HepG2 (cell line): Measurements from ENCODE around the gene HIRA. TPM values are rescaled to one million over a fixed set of nuclear protein-coding genes. Genes with fewer than 3 reads are reported as not detected.

Source experiments
- AGO2 ChIP-seq: fragments of 200-400 bp; formaldehyde crosslinking; optimal IDR thresholded peaks from 2 replicates; pipeline ENCODE3; 2017; ENCODE audit warnings: mild to moderate bottlenecking, low read depth, low read length, moderate library complexity
- ESRRA ChIP-seq: sonication (generic); formaldehyde crosslinking; IDR thresholded peaks from 2 replicates; pipeline ENCODE4 v1.5.1; 2020; ENCODE audit warnings: mild to moderate bottlenecking, low read depth, missing genetic modification reagents
- KLF9 ChIP-seq: IDR thresholded peaks from 2 replicates; pipeline ENCODE4 v1.6.1; 2016; ENCODE audit warnings: low read depth
- MEF2D ChIP-seq: sonication (generic); formaldehyde crosslinking; IDR thresholded peaks from 2 replicates; pipeline ENCODE4 v1.5.1; 2020; ENCODE audit warnings: mild to moderate bottlenecking, missing genetic modification reagents
- REL ChIP-seq: sonication (generic); formaldehyde crosslinking; conservative IDR thresholded peaks from 2 replicates; pipeline ENCODE4 v1.8.0; 2022; ENCODE audit warnings: mild to moderate bottlenecking, missing genetic modification reagents, moderate library complexity
- REPIN1 ChIP-seq: sonication (generic); formaldehyde crosslinking; IDR thresholded peaks from 2 replicates; pipeline ENCODE4 v1.8.0; 2022; ENCODE audit warnings: missing genetic modification reagents, low read depth, mild to moderate bottlenecking, borderline replicate concordance
- SKI ChIP-seq: fragments of 450-650 bp; IDR thresholded peaks from one replicate; pipeline ENCODE4 v1.6.1; 2018; ENCODE audit warnings: mild to moderate bottlenecking; ENCODE audit not compliant: partially characterized antibody
- SOX5 ChIP-seq: IDR thresholded peaks from 2 replicates; pipeline ENCODE4 v1.6.1; 2016; ENCODE audit warnings: borderline replicate concordance
- ZNF660 ChIP-seq: sonication (generic); formaldehyde crosslinking; IDR thresholded peaks from 2 replicates; pipeline ENCODE4 v1.5.1; 2020; ENCODE audit warnings: mild to moderate bottlenecking, low read depth, missing genetic modification reagents, borderline replicate concordance
- ZNF678 ChIP-seq: sonication (generic); formaldehyde crosslinking; IDR thresholded peaks from 2 replicates; pipeline ENCODE4 v1.4.0; 2020; ENCODE audit warnings: mild to moderate bottlenecking, missing genetic modification reagents
- ZNF768 ChIP-seq: sonication (generic); formaldehyde crosslinking; IDR thresholded peaks from 2 replicates; pipeline ENCODE4 v1.4.0; 2020; ENCODE audit warnings: missing genetic modification reagents
- ZNF776 ChIP-seq: sonication (generic); formaldehyde crosslinking; IDR thresholded peaks from 2 replicates; pipeline ENCODE4 v1.4.0; 2020; ENCODE audit warnings: mild to moderate bottlenecking, missing genetic modification reagents
- ZSCAN20 ChIP-seq: sonication (generic); formaldehyde crosslinking; IDR thresholded peaks from 2 replicates; pipeline ENCODE4 v1.4.0; 2020; ENCODE audit warnings: missing genetic modification reagents, mild to moderate bottlenecking, borderline replicate concordance
- polyA plus RNA-seq, 8 experiments: library from polyadenylated mRNA; depleted of rRNA in 3 of 8; stranded (reverse) in 7 of 8; unstranded in 1 of 8; fragments of >200 nt; fragmentation: Illumina TruSeq in 4 of 8; extraction: Trizol in 4 of 8; gene quantifications; 2 replicates each; pipeline versions ENCODE4 v1.2.1 to v1.2.3, GENCODE V29; 2011 to 2016; ENCODE audit warnings: low read depth in 4 of 8, missing spikeins in 1 of 8, mixed read lengths in 1 of 8; ENCODE audit not compliant: insufficient read depth in 1 of 8
- total RNA-seq, 5 experiments: library from RNA; depleted of rRNA; stranded (reverse); fragments of >200 nt; fragmentation: Illumina TruSeq; extraction: Trizol; gene quantifications; 2 replicates each; pipeline ENCODE4 v1.2.3, GENCODE V29; 2016; ENCODE audit warnings: low read depth in 1 of 5
- TF ChIP-seq, protein P1 (sequence below): sonication (generic); formaldehyde crosslinking; IDR thresholded peaks from 2 replicates; pipeline ENCODE4 v1.4.0; 2020; ENCODE audit warnings: missing genetic modification reagents, mild to moderate bottlenecking, borderline replicate concordance
- TF ChIP-seq, protein P2 (sequence below): sonication (generic); formaldehyde crosslinking; IDR thresholded peaks from 2 replicates; pipeline ENCODE4 v1.4.0; 2020; ENCODE audit warnings: mild to moderate bottlenecking, missing genetic modification reagents
- TF ChIP-seq, protein P3 (sequence below): sonication (generic); formaldehyde crosslinking; IDR thresholded peaks from 2 replicates; pipeline ENCODE4 v1.4.0; 2020; ENCODE audit warnings: mild to moderate bottlenecking, missing genetic modification reagents
- TF ChIP-seq, protein P4 (sequence below): sonication (generic); formaldehyde crosslinking; IDR thresholded peaks from 2 replicates; pipeline ENCODE4 v1.9.0; 2021; ENCODE audit warnings: missing genetic modification reagents, borderline replicate concordance
- TF ChIP-seq, protein P5 (sequence below): conservative IDR thresholded peaks from 2 replicates; pipeline ENCODE4 v1.6.1; 2018; ENCODE audit warnings: missing genetic modification reagents

HIRA gene
- total and polyA plus RNA-seq, 2 of the 13 experiments (the other 11 are each of a cell fraction or from before 2014, with no cell fraction given), result 21.5 to 29.2 TPM

DNA sequence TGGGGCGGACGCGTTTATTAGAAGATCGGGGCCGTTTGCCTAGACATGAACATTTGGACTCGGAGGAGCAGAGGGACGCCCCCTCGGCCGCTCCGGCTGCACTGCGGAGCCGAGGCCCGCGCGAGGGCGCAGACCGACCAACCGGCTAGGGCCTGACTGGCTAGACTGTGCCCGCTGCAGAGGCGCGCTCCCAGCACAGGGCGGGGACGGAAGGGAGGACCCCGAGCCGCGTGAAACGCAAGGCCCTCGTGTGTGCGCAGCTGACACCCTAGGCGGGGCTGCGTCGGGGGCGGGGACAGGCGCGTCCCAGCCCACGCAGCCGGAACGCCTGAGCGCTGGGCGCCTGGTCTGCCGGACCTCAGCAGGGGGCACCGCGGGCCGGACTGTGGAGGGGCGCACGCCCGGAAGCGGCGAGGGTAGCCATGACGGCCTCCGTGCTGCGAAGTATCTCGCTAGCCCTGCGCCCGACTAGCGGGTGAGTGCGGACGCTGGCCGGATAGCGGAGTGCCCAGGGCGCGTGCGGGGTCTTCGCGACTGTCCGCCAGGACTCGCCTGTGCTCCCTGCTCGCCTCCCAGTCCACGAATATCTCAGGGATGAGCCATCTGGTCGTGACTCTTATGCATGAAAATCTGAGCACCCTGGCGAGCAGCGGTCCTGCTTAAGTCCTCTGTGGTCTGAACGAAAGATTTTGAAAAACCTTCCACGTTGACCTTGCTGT lies 759 bp upstream of the HIRA start, which contains the start of gene MRPL40 (continued):
- TF ChIP-seq, protein P1, sequence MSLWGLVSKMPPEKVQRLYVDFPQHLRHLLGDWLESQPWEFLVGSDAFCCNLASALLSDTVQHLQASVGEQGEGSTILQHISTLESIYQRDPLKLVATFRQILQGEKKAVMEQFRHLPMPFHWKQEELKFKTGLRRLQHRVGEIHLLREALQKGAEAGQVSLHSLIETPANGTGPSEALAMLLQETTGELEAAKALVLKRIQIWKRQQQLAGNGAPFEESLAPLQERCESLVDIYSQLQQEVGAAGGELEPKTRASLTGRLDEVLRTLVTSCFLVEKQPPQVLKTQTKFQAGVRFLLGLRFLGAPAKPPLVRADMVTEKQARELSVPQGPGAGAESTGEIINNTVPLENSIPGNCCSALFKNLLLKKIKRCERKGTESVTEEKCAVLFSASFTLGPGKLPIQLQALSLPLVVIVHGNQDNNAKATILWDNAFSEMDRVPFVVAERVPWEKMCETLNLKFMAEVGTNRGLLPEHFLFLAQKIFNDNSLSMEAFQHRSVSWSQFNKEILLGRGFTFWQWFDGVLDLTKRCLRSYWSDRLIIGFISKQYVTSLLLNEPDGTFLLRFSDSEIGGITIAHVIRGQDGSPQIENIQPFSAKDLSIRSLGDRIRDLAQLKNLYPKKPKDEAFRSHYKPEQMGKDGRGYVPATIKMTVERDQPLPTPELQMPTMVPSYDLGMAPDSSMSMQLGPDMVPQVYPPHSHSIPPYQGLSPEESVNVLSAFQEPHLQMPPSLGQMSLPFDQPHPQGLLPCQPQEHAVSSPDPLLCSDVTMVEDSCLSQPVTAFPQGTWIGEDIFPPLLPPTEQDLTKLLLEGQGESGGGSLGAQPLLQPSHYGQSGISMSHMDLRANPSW (CRISPR knock-in tag), result no peak; the same call in 1 of the 2 replicates
- TF ChIP-seq, protein P2, sequence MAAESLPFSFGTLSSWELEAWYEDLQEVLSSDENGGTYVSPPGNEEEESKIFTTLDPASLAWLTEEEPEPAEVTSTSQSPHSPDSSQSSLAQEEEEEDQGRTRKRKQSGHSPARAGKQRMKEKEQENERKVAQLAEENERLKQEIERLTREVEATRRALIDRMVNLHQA, result no peak
- TF ChIP-seq AGO2 (peak; percentile 98), KLF9 (CRISPR knock-in tag) (peak; percentile 88; the same call in 1 of the 2 replicates), REPIN1 (CRISPR knock-in tag) (peak; percentile 99), SOX5 (peak; percentile 73), ZNF678 (peak; percentile 84), REL (CRISPR knock-in tag) (peak; percentile 91; the same call in 1 of the 2 replicates), MEF2D (CRISPR knock-in tag) (no peak; the same call in 1 of the 2 replicates), ZNF660 (CRISPR knock-in tag) (no peak), ZSCAN20 (no peak), SKI (peak; percentile 89), ZNF776 (CRISPR knock-in tag) (peak; percentile 97), ESRRA (CRISPR knock-in tag) (peak; percentile 85), ZNF768 (CRISPR knock-in tag) (peak; percentile 91)
- TF ChIP-seq, protein P3, sequence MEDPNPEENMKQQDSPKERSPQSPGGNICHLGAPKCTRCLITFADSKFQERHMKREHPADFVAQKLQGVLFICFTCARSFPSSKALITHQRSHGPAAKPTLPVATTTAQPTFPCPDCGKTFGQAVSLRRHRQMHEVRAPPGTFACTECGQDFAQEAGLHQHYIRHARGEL, result peak; percentile 87; the same call in 1 of the 2 replicates
- TF ChIP-seq, protein P4, sequence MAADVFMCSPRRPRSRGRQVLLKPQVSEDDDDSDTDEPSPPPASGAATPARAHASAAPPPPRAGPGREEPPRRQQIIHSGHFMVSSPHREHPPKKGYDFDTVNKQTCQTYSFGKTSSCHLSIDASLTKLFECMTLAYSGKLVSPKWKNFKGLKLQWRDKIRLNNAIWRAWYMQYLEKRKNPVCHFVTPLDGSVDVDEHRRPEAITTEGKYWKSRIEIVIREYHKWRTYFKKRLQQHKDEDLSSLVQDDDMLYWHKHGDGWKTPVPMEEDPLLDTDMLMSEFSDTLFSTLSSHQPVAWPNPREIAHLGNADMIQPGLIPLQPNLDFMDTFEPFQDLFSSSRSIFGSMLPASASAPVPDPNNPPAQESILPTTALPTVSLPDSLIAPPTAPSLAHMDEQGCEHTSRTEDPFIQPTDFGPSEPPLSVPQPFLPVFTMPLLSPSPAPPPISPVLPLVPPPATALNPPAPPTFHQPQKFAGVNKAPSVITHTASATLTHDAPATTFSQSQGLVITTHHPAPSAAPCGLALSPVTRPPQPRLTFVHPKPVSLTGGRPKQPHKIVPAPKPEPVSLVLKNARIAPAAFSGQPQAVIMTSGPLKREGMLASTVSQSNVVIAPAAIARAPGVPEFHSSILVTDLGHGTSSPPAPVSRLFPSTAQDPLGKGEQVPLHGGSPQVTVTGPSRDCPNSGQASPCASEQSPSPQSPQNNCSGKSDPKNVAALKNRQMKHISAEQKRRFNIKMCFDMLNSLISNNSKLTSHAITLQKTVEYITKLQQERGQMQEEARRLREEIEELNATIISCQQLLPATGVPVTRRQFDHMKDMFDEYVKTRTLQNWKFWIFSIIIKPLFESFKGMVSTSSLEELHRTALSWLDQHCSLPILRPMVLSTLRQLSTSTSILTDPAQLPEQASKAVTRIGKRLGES (CRISPR knock-in tag), result no peak
- TF ChIP-seq, protein P5, sequence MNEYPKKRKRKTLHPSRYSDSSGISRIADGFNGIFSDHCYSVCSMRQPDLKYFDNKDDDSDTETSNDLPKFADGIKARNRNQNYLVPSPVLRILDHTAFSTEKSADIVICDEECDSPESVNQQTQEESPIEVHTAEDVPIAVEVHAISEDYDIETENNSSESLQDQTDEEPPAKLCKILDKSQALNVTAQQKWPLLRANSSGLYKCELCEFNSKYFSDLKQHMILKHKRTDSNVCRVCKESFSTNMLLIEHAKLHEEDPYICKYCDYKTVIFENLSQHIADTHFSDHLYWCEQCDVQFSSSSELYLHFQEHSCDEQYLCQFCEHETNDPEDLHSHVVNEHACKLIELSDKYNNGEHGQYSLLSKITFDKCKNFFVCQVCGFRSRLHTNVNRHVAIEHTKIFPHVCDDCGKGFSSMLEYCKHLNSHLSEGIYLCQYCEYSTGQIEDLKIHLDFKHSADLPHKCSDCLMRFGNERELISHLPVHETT (CRISPR knock-in tag), result peak; percentile 98
